AG08395 (cell line): ENCODE measurements around the gene ZNF276.
"Not testable (repeated sequence)": the region's sequence is repeated elsewhere in the genome, so short reads cannot be mapped to it uniquely, and the experiment has no call there.

Source experiments
- DNase-seq: peaks from one replicate; pipeline ENCODE4 v3.0.0; 2012; ENCODE audit warnings: mixed read lengths, low spot score

Gene ZNF276

GRCh38 chr16:89695875-89696669, 25.3 kb upstream of the ZNF276 start:
- no peak for DNase-seq

DNA sequence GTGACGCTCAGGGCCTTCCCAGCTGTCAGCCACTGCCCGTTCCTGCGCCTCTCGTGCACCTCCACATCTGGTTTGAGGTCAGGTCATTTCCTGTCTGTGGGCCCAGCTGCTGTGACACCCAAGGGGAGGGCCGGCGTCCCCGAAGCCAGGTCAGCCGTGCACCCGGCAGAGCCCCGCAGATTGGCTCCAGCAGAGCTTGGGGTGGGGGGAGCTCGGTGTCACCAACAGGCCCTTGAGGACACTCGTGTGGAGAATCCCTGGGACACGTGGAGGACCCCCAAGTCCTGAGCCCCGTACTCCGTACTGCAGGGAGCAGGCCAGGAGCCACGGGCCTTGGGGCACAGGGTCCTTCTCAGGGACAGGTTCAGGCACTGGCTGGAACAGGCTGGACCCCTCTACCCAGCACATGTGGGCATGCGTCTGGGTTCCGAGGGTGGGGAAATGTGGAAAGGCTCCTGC, 24.6 kb upstream of the ZNF276 start:
- DNase-seq: no peak

DNA sequence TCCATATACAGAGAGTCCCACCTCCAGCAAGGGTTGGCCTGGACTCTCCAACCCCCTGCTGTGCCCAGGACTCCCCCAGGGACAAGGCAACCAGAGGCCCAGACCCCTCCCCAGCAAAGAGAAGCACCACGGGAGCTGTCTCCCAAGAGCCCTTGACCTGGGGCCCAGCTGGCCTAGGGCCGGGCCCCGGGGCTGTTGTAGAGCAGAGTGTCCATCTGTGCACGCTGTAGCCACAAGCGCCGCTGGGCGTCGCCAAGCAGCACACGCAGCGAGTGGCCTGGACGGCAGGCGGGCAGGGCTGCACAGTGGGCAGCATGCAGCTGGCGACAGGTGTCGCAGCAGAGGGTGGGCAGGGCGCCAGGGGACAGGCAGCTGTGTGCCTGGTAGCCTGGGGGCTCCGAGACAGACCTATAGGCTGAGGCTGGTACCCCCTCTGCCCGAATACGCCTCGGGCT, 24.1 kb upstream of the ZNF276 start:
- no peak for DNase-seq

DNA sequence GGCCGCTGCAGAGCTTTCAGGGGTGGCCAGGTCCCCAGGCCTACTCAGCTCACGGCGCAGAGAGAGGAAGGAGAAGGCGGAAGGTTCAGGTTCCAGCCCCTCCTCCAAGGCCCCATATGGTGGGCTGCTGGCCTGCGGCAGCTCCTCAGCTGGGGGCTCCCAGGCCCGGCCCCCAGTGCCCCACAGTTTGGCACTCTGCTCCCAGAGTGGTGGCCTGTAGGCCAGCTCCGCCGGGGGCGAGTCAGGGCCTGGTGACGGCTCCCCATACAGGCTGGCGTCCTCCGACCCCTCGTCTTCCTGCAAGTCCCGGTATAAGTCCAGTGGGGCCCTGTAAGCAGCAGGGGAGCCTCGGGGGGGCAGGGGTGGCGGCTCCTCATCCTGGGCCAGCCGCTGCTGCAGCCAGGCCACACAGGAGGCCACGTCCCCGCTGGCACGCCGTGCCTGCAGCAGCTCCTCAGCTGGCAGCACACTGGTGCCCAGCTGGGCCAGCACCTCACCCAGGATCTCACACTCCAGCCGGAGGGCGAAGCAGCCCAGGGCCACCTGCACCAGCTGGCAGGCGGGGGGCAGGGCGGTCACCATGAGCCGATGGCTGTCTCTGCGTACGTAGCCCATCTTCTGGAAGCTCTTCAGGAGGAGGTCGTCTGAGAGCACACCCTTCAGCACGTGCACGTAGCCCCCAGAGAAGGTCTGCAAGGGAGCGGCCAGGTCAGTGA, 23.6 kb upstream of the ZNF276 start:
- DNase-seq: no peak

- not testable (repeated sequence) for DNase-seq
Observed at GRCh38 chr16:89698717-89699116, 22.6 kb upstream of the ZNF276 start.

DNA sequence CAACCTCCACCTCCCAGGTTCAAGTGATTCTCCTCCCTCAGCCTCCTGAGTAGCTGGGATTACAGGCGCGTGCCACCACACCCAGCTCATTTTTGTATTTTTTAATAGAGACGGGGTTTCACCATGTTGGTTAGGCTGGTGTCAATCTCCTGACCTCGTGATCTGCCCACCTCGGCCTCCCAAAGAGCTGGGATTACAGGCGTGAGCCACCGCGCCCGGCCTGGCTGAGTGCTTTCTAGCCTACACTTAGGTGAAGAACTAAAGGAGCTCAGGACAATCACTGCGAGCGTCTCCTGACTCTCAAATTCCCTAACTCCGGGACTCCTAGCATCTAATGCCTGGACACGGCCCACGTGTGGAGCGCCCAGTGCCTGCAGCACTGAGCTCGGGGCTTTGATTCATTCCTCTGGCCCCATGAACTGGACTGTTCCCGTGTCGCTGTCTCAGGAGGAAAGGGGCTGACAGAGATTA, 21.7 kb upstream of the ZNF276 start:
- not testable (repeated sequence) for DNase-seq

DNA sequence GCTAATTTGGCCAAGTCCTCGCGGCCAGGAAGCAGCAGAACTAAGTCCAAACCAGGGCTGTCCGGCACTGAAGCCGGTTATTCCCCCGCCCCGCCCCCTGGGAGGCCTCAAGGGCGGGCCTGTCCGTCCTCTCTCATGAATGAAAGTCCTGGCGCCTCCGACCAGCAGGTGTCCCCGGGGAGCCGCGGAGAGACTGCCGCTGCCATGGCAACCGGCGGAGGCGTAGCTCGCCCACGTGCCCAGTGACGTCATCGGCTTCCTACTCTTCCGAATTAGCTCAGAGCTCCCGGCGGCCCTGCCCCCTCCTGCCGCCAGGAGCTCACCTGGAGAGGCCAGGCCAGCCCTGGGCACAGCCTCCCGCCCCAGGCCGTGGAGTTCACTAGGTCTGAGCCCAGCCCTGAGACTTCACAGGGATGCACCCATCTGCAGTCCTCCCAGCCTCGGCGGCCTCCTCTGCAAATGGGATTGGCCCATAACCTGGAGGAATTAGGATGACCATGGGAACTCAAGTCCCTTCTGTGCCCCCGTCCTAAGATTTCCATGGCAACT, 21.2 kb upstream of the ZNF276 start:
- peak; percentile 98 for DNase-seq

- DNase-seq: peak; percentile 27
Observed at GRCh38 chr16:89700649-89701424, 20.5 kb upstream of the ZNF276 start.

DNA sequence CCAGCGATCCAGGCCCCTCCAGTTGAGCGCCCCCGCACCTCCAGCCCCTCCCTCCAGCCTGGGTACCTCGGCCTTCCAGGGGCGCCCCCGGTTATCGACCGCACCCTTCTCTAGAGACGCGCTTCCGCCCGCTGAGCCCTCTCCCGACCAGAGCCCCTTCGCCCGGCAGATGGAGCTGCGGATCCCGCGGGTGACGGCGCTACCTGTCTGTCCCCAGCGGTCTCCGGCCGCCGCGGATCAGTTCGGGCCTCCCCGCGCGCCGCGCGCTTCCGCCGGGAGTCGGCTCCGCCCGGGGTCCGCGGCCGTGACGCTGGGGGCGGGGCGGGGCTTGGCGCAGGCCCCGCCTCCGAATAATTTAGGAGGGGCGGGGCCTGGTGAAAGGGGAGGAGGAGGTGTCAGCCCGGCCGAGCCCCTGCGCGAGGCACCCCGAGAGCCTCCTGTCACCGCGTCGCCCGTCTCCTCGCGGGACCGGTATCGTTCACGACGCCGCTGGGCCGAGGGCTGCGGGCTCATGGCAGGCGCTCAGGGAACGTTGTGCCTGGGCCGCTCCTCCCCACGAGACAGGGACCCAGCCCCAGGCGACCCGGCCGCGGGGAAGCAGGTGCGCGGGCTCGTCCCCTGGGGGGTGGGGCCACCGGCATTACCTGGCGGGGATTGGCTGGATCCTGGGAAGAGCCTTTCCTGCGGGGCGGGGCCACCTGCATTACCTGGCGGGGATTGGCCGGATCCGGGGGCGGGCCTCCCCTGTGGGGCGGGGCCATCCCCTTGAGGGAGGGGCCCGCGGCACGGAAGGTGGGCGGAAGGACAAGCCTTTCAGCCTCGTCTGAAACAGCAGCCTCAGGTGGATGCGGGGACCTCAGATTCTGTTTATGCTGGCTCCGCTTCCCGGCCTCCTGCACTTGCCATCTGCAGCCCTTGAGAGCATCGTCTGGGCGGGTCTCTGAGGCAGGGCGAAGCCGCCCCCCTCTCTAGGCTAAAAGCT, 19.6 kb upstream of the ZNF276 start, which contains the start of gene SPATA2L:
Gene SPATA2L, minus strand, starts transcription at position 281 of the 982 bp plus-strand sequence. CDS start 473 bp downstream, outside the sequence.
- DNase-seq: peak; percentile 92

DNA sequence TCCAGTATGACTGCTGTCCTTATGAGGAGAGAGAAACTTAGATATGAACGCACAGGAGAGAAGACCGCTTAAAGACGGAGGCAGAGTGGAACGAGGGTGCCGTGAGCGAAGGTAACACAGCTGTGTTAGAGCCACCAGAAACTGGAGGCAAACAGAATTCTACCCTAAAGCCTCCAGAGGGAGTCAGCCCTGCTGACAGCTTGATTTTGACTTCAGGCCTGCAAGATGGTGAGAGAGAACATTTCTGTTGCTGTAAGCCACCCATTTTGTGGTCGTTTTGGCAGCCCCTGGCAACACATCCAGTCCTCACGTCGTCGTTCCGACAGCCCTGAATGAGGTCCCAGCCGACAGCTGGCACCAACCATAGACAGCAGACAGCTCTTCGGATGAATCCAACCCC, 17.1 kb upstream of the ZNF276 start:
- DNase-seq: no peak

DNA sequence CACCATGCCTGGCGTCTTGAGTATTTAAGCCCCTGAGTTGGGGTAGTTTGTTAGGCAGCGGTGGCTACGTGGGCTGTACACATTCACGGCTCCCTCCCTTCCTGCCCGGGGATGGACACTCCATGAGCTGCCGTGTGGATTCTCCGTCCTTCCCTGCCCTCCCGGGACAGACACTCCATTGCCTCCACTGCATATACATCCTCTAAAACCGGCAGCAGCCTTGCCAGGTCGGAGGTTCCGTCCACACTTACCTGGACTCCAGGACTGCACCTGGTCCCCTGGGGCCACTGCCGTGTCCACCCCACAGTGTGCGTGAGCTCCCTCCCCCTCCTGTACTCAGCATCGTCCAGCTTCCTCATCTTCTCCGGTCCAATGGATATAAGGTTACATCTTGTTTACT, 16.3 kb upstream of the ZNF276 start:
- no peak for DNase-seq

DNA sequence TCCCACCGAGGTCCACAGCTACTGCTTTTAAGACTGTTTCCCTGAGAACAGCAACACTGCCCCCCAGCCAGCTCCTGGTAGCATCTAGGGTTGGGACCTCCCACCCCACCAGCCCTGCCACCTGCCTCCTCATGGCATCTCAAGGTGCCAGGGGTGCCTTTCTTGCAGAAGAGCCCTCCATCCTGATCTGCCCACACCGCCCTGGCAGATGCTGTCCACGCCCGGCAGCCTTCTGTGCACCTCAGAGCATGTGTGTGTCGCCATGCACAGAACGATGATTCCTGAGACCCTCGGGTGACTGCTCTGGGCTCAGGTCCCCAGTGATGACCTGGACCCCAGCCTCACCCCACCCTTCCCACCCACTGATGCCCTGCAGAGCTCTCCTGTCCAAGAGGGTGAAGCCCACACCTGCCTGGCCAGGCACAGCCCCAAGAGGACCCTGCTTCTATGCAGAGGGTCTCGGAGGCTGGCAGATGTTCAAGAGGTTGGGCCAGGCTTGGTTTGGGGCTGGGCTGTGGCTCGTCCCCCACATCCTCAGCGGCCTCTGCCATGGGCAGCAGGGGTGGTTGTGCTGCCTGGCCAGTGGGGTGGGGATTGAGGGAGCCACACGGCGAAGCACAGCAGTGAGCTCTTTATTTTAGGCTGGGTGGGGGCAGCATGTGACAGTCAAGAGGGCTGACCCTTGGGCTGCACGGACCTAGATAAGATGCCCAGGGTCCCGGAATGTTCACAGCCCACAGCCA, 14.6 kb upstream of the ZNF276 start:
- no peak for DNase-seq

- no peak for DNase-seq
Observed at GRCh38 chr16:89707695-89708094, 13.6 kb upstream of the ZNF276 start.

DNA sequence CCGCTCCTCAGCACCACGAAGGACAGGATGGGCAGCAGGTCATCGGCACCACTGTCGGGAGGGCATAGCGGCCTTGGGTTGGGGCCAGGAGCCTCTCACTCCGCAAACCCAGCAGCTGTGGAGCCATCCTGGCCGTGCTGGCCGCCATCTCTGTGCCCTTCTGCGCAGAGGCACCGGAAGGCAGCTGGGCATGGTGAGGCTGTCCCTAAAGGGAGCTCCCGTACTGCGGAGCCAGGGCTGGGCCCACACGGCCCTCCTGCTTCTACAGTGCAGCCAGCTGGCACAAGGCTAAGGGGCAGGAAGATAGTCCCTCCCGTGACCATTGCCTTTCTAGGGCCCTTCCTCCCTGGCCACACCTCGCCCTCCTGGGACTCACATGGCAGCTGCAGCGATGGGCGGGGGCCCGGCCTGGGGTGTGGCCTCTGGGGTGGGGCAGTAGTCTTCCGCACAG, 12.8 kb upstream of the ZNF276 start:
- no peak for DNase-seq

GRCh38 chr16:89709166-89709565, 12.2 kb upstream of the ZNF276 start:
- DNase-seq: no peak

DNA sequence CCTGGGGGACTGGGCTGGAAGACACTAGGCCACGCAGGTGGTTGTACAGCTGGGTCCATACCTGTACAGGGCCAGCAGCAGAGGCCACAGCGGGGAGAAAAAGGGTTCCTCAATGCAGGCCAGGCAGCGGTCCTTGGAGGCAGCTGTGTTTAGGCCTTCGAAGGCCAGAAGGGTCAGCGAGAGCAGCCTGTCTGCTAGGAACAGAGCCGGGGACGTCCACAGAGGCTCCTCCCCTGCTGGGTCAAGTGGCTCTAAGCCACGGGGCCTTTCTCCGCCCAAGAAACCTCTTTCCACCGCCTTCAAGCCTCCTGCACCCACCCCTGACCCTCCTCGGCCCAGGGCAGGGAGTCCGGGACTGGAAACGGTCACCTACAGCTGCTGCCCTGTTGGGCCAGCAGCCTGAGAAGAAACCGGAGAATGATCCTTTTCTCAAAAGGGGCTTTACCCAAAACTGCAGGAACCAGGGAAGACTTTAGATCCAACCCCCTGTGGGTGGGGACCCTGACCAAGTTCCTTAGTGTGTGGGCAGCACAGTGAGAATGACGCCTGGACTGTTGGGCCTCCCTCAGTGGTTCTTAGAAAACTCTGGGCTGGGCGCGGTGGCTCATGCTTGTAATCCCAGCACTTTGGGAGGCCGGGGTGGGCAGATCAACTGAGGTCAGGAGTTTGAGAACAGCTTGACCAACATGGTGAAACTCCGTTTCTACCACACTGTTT, 11.5 kb upstream of the ZNF276 start:
- no peak for DNase-seq

GRCh38 chr16:89710709-89711564, 10.4 kb upstream of the ZNF276 start:
- no peak for DNase-seq

DNA sequence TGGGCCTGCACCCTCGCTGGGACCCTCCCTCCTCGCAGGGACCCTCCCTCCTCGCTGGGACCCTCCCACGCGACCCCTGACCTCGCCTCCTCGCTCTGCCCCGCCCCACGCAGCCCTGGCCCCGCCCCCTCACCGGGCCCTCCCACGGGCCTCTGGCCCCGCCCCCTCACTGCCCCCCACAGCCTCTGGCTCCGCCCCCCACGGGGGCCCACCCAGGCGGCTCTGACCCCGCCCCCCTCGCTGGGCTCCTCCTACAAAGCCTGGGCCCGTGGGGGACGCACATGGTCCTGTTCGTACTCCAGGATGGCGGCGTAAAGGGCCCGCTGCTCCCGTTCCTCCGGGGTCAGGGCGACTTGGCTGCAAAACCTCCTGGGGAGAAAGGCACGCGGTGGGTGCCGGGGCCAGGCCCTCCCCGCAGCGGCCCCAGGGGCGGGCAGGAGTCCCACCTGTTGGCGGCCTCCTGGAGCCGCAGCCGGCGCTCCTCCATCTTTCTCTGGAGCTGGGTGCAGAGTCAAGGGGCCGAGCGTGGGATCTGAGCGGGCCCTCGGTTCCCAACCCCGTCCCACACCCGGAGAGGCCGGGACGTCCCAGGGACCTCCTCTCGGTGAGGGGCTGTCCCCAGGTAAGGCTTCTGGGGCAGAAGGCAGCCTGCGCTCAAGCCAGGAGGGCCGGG, 9.6 kb upstream of the ZNF276 start:
- peak; percentile 82 for DNase-seq
